ENCODE measurements around the gene KCTD10.

KCTD10 gene

GRCh38 chr12:109477185-109477962 lies at the start of gene KCTD10, which contains the start of gene UBE3B:
Gene KCTD10, minus strand, starts transcription at chr12:109477300. Its CDS starts 38 bp downstream, at chr12:109477262.
Gene UBE3B, plus strand, starts transcription at chr12:109477634. Its CDS starts 5,918 bp downstream, at chr12:109483552.
- peak; percentile 91 for DNase-seq (ENCODE audit: low read depth)

- no peak for DNase-seq (ENCODE audit: low read depth)
These were observed 48.1 kb upstream of the KCTD10 start for GRCh38 chr12:109525279-109525585.

GRCh38 chr12:109524466-109525278 lies 47.6 kb upstream of the KCTD10 start:
- DNase-seq (ENCODE audit: low read depth), result no peak

GRCh38 chr12:109523504-109523903 lies 46.4 kb upstream of the KCTD10 start:
- DNase-seq (ENCODE audit: low read depth), result no peak

GRCh38 chr12:109523071-109523470 lies 46.0 kb upstream of the KCTD10 start:
- DNase-seq (ENCODE audit: low read depth), result no peak

GRCh38 chr12:109521831-109522230 lies 44.7 kb upstream of the KCTD10 start:
- DNase-seq (ENCODE audit: low read depth), result no peak

- no peak for DNase-seq (ENCODE audit: low read depth)
These were observed 42.7 kb upstream of the KCTD10 start for GRCh38 chr12:109519787-109520186.

GRCh38 chr12:109518820-109519665 lies 41.9 kb upstream of the KCTD10 start:
- peak; percentile 62 for DNase-seq (ENCODE audit: low read depth)

GRCh38 chr12:109517619-109518018 lies 40.5 kb upstream of the KCTD10 start:
- DNase-seq (ENCODE audit: low read depth), result no peak

GRCh38 chr12:109513977-109514376 lies 36.9 kb upstream of the KCTD10 start:
- no peak for DNase-seq (ENCODE audit: low read depth)

- DNase-seq (ENCODE audit: low read depth), result no peak
These were observed 36.0 kb upstream of the KCTD10 start for GRCh38 chr12:109513051-109513450.

GRCh38 chr12:109512608-109513007 lies 35.5 kb upstream of the KCTD10 start:
- no peak for DNase-seq (ENCODE audit: low read depth)

- DNase-seq (ENCODE audit: low read depth), result no peak
These were observed 33.1 kb upstream of the KCTD10 start for GRCh38 chr12:109510196-109510595.

GRCh38 chr12:109504068-109504467 lies 27.0 kb upstream of the KCTD10 start:
- DNase-seq (ENCODE audit: low read depth), result no peak

GRCh38 chr12:109503611-109504010 lies 26.5 kb upstream of the KCTD10 start:
- no peak for DNase-seq (ENCODE audit: low read depth)

- no peak for DNase-seq (ENCODE audit: low read depth)
These were observed 25.2 kb upstream of the KCTD10 start for GRCh38 chr12:109502332-109502731.

- DNase-seq (ENCODE audit: low read depth), result no peak
These were observed 24.2 kb upstream of the KCTD10 start for GRCh38 chr12:109501299-109501698.

GRCh38 chr12:109500406-109501185 lies 23.5 kb upstream of the KCTD10 start:
- DNase-seq (ENCODE audit: low read depth), result no peak

GRCh38 chr12:109497675-109498074 lies 20.6 kb upstream of the KCTD10 start:
- DNase-seq (ENCODE audit: low read depth), result no peak

- DNase-seq (ENCODE audit: low read depth), result no peak
These were observed 19.2 kb upstream of the KCTD10 start for GRCh38 chr12:109496306-109496705.

GRCh38 chr12:109495012-109495411 lies 17.9 kb upstream of the KCTD10 start:
- no peak for DNase-seq (ENCODE audit: low read depth)
